Calu3 (cell line): Measurements from ENCODE around the gene ALG14. TPM values are rescaled to one million over a fixed set of nuclear protein-coding genes. Genes with fewer than 3 reads are reported as not detected.

Experiments used
- BruUV-seq: library from RNA; stranded (reverse); fragments of 400-500 nt; replicated peaks from 2 replicates; lab custom pipeline; 2021; lab: Mats Ljungman, UMichigan
- CTCF ChIA-PET: fragments of 300-600 bp; sonication (Branson Sonifier 250); formaldehyde crosslinking; loops from one replicate; lab custom pipeline; 2022; ENCODE audit warnings: antibody characterized with exemption; lab: Charles Lee
- DNase-seq: peaks from one replicate; pipeline ENCODE4 v3.0.0; 2022
- H3K27ac Mint-ChIP-seq: one replicate; pipeline ENCODE4 v1.8.0; 2022; ENCODE audit warnings: mixed read lengths; ENCODE audit not compliant: unreplicated experiment
- H3K27me3 Mint-ChIP-seq: one replicate; pipeline ENCODE4 v1.8.0; 2022; ENCODE audit warnings: mixed read lengths; ENCODE audit not compliant: unreplicated experiment
- H3K36me3 Mint-ChIP-seq: one replicate; pipeline ENCODE4 v1.8.0; 2022; ENCODE audit warnings: mild to moderate bottlenecking, moderate library complexity, mixed read lengths; ENCODE audit not compliant: insufficient read depth, unreplicated experiment
- H3K4me1 Mint-ChIP-seq: one replicate; pipeline ENCODE4 v1.8.0; 2022; ENCODE audit warnings: mild to moderate bottlenecking, low read depth, mixed read lengths; ENCODE audit not compliant: unreplicated experiment
- H3K4me3 Mint-ChIP-seq: one replicate; pipeline ENCODE4 v1.8.0; 2022; ENCODE audit warnings: mild to moderate bottlenecking, low read depth, moderate library complexity, mixed read lengths; ENCODE audit not compliant: unreplicated experiment
- H3K9me3 Mint-ChIP-seq: one replicate; pipeline ENCODE4 v1.8.0; 2022; ENCODE audit warnings: low read depth, mixed read lengths; ENCODE audit not compliant: unreplicated experiment
- intact Hi-C: fragments of 100-400 bp; cut with micrococcal nuclease; formaldehyde crosslinking; loops from one replicate; pipeline ENCODE4 v1.10.0; 2022; ENCODE audit not compliant: unreplicated experiment
- total RNA-seq: library from RNA; stranded (reverse); gene quantifications from 2 replicates; pipeline ENCODE4 v1.2.3, GENCODE V29; 2022
- TF ChIP-seq, protein P1 (sequence below): fragments of 200-600 bp; IDR thresholded peaks from one replicate; pipeline ENCODE4 v1.8.0; 2022; ENCODE audit warnings: antibody characterized with exemption; ENCODE audit not compliant: unreplicated experiment

Gene ALG14
- total RNA-seq, 1 experiment from 2014 or later, result 5.8 TPM

DNA sequence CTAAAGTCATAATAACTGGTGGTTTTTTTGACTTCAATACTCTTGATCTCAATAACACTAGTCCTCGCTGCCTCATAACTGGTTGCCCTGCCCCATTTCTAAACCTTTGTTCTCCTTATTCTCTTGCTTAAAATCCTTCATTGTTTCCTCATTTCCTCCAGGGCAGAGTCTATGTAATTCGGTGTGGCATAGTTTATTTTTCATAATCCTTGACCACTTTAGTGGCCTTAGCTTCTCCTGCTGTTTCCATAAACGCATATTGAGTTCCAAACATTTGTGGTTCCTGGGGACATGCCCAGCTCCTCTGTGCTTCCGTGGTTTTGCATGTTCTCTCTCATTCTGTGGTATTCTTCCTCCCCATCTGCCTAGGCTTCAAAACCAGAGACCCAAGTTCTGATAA, 25.4 kb upstream of the ALG14 start:
- no peak for DNase-seq
- CTCF ChIA-PET, result no interaction called here
- Mint-ChIP-seq H3K4me1 (no peaks in the 10 kb centered on the region), H3K36me3 (no peaks in the 10 kb centered on the region), H3K27me3 (no peaks in the 10 kb centered on the region), H3K4me3 (no peak overlapping the region), H3K9me3 (no peaks in the 10 kb centered on the region), H3K27ac (no peak overlapping the region)
- TF ChIP-seq, protein P1, sequence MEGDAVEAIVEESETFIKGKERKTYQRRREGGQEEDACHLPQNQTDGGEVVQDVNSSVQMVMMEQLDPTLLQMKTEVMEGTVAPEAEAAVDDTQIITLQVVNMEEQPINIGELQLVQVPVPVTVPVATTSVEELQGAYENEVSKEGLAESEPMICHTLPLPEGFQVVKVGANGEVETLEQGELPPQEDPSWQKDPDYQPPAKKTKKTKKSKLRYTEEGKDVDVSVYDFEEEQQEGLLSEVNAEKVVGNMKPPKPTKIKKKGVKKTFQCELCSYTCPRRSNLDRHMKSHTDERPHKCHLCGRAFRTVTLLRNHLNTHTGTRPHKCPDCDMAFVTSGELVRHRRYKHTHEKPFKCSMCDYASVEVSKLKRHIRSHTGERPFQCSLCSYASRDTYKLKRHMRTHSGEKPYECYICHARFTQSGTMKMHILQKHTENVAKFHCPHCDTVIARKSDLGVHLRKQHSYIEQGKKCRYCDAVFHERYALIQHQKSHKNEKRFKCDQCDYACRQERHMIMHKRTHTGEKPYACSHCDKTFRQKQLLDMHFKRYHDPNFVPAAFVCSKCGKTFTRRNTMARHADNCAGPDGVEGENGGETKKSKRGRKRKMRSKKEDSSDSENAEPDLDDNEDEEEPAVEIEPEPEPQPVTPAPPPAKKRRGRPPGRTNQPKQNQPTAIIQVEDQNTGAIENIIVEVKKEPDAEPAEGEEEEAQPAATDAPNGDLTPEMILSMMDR, result no peak
- no TSS peak for BruUV-seq
- intact Hi-C loops, result no loop called here

DNA sequence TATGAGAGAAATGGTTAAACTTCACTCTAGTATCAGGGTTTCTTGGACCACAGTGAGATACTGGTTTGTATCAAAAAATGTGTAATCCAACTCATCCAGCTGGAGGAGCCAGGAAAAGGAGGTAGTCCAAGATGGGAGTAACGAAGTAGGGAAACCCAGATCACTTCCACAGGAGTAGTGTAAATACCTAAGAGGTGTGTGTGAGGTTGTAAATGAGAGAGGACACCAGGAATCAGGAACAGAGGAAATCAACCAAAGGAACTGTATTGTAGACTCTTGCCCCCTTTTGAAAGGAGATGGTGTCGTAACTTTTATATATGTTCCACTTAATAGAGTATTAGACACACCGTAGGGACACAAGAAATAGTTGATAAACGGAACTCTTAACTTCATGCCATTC, 24.7 kb upstream of the ALG14 start:
- BruUV-seq, result no TSS peak
- Mint-ChIP-seq H3K4me1 (no peaks in the 10 kb centered on the region), H3K27ac (no peak overlapping the region)

DNA sequence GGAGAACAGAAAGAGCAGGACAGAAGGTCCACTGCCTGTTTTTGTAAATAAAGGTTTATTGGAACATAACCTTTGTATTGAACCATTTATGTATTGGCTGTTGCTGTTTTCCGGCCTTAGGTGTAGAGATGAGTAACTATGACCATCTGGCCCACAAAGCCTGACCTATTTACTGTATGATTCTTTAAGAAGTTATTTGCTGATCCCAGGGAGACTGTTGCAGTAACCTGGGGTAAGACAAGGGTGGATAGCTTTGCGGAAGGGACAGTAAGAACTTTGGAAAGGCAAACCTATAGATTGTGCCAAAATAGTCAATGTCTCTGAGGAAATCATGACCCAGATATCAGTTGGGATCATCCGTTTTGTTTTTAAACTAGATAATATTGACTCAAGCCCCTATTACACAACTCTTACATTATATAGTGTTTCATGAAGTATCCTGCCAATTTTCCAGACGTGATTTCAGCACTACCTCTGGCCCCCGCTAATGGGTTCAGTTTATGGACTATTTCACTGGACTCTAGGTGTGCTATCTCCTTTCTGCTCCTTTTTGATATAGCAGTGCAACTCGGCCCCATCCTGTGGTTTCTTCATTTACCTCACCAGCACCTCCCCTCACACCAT, 23.6 kb upstream of the ALG14 start:
- intact Hi-C loops, result no loop called here
- no peak overlapping the region for H3K27ac Mint-ChIP-seq
- H3K4me3 Mint-ChIP-seq, result no peak overlapping the region
- TF ChIP-seq, protein P1, result no peak
- no peaks in the 10 kb centered on the region for H3K36me3 Mint-ChIP-seq
- no peak for DNase-seq
- H3K9me3 Mint-ChIP-seq, result no peaks in the 10 kb centered on the region
- no TSS peak for BruUV-seq
- CTCF ChIA-PET, result interaction anchor here (1.0 kb wide), 1 partner anchor 9 kb away, joined by 3 read pairs; no protein-coding TSS in a partner anchor
- no peaks in the 10 kb centered on the region for H3K4me1 Mint-ChIP-seq
- H3K27me3 Mint-ChIP-seq, result no peaks in the 10 kb centered on the region

More for the DNA sequence above, 24.7 kb upstream of the ALG14 start:
- intact Hi-C loops, result no loop called here
- Mint-ChIP-seq H3K4me3 (no peak overlapping the region), H3K27me3 (no peaks in the 10 kb centered on the region), H3K9me3 (no peaks in the 10 kb centered on the region), H3K36me3 (no peaks in the 10 kb centered on the region)
- TF ChIP-seq, protein P1, result no peak
- no peak for DNase-seq
- CTCF ChIA-PET, result no interaction called here

DNA sequence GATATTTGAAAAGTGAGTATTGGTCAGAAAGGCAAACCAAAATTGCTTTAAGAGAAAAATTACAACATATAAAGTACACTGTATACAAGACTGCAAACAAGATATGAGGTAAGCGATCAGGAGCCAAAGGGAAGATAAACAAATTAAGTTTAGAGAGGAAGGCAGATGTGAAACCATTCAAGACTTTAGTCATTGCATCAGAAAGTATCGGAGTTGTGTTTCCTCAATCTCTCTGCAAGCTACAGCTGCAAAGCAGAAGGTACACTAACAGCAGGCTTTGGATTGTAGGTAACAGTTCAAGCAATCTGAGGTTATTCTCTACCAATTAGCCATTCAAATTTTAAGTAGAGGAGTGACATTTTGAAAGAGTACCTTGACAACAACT, 23.1 kb upstream of the ALG14 start:
- Mint-ChIP-seq H3K27me3 (no peaks in the 10 kb centered on the region), H3K9me3 (no peaks in the 10 kb centered on the region), H3K4me3 (no peak overlapping the region), H3K4me1 (no peaks in the 10 kb centered on the region), H3K27ac (no peak overlapping the region), H3K36me3 (no peaks in the 10 kb centered on the region)
- TF ChIP-seq, protein P1, result no peak
- no TSS peak for BruUV-seq
- CTCF ChIA-PET, result interaction anchor here (1.0 kb wide), 1 partner anchor 9 kb away, joined by 3 read pairs; no protein-coding TSS in a partner anchor
- no peak for DNase-seq
- intact Hi-C loops, result no loop called here
